ENCODE measurements around the gene ATP10B.

ATP10B gene

DNA sequence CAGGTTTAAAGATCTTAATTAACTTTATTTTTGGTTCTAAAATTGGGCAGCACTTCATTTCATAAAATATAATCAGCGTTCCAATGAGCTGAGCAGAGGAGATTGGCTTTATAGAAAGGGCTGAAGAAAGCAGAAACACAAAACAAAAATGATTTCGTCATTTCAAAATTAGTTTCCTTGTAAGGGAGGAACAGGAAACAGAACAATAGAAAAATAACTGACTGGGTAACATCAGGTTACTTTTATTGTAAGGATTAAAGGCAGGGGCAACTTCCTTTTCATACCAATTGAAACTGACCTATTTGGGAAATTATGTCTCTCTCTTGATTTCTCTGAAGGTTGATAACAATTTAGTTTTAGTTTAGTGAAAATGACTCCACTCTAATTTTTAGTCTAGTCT is 157.1 kb downstream of the ATP10B start:
- no peak for TF ChIP-seq CTCF (conservative IDR thresholded peaks at IDR 0.05)
- H3K27ac ChIP-seq, result no peak overlapping the region

DNA sequence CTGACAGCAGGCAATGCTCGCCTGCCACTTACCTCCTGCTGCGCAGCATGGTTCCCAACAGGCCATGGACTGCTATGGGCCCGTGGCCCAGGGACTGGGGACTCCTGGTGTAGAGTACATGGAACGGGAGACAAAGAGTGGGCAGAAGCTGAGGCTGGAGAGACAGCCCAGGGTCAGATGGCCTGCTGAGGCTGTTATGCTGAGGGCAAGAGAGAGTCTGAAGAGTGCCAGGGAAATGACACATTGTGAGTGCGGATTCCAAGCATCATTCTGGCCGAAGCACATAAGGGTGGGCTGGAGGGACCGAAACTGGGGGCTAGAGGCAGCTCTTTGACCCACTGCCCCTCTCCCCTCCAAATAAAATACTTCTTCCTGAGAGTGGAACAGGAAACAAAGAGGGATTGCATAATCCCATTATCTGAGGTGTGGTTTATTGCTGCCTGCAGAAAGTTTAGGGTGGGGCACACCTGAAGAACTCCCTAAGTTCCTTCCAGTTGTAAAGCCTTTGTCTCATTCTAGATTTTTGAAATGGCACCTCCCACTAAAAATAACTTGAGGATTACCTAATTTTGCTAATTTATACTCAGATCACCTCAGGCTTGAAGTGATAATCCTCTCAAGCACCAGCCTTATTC is 158.1 kb downstream of the ATP10B start:
- TF ChIP-seq CTCF (conservative IDR thresholded peaks at IDR 0.05), result no peak
- no peak overlapping the region for H3K27ac ChIP-seq

- no peak overlapping the region for H3K27ac ChIP-seq
- no peak for TF ChIP-seq CTCF (conservative IDR thresholded peaks at IDR 0.05)
Measured at GRCh38 chr5:160692271-160692670, 159.7 kb downstream of the ATP10B start.

GRCh38 chr5:160685695-160686094 is 166.3 kb downstream of the ATP10B start:
- TF ChIP-seq CTCF (conservative IDR thresholded peaks at IDR 0.05), result peak; percentile 65
- no peak overlapping the region for H3K27ac ChIP-seq

GRCh38 chr5:160685219-160685618 is 166.8 kb downstream of the ATP10B start:
- no peak for TF ChIP-seq CTCF (conservative IDR thresholded peaks at IDR 0.05)
- no peak overlapping the region for H3K27ac ChIP-seq

DNA sequence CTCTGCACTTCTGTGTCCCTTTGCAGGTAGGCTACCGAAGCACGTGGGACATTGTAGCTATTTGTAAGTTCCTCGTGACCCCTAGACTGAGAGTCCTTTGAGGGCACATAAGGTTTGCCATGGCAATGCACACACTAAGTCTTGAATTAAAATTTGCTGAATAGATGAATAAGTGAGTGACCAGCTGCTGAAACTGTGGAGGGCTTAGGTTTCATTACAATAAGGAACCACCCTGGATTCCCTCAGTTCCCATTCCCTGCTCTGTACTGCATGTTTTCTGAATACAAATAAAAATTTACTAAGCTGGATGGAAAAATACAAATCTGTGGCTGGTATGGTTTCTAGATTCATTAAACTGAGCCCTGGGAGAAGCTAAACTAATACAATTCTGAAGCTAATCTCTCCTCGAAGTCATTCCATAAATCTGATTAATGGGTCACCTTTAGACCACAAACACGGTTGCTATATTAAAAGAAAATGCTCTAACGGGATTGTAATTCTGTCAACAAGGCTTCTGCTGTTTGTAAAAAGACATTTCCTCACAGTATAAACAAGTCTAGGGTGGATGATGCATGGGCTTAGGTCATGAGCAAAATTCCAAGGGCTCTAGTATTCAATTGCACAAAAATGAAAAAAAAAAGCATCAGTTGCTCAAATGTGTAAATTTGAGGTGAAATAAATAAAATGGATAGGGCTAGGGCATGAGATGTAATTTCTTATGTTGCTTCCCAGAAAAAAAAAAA is 172.3 kb downstream of the ATP10B start:
- TF ChIP-seq CTCF (conservative IDR thresholded peaks at IDR 0.05), result no peak
- no peak overlapping the region for H3K27ac ChIP-seq

GRCh38 chr5:160675988-160676387 is 176.0 kb downstream of the ATP10B start:
- TF ChIP-seq CTCF (conservative IDR thresholded peaks at IDR 0.05), result peak; percentile 49
- no peak overlapping the region for H3K27ac ChIP-seq

All from VCaP (cell line).